Gastroesophageal sphincter (tissue), 3 donors: ENCODE results near the gene TCF4.

Experiments
- CTCF ChIP-seq, 4 experiments: fragments of 200-600 bp in 2 of 4; fragments of 450-650 bp in 2 of 4; sonication (generic) in 1 of 4; IDR thresholded peaks; one replicate each; pipeline ENCODE4 v1.5.1; 2017 to 2019; ENCODE audit warnings: antibody characterized with exemption in 4 of 4, mild to moderate bottlenecking in 2 of 4, moderate library complexity in 2 of 4
- EP300 ChIP-seq: sonication (generic); formaldehyde crosslinking; IDR thresholded peaks from one replicate; pipeline ENCODE4 v1.6.1; 2017; ENCODE audit warnings: antibody characterized with exemption, mild to moderate bottlenecking
- POLR2A ChIP-seq, 2 donors: fragments of 450-650 bp; IDR thresholded peaks; one replicate each; pipeline ENCODE4 v1.6.1; 2017; ENCODE audit warnings: antibody characterized with exemption in 2 of 2, mild to moderate bottlenecking in 2 of 2, moderate library complexity in 1 of 2
- POLR2AphosphoS5 ChIP-seq: sonication (generic); formaldehyde crosslinking; IDR thresholded peaks from one replicate; pipeline ENCODE4 v1.6.1; 2017; ENCODE audit warnings: antibody characterized with exemption

DNA sequence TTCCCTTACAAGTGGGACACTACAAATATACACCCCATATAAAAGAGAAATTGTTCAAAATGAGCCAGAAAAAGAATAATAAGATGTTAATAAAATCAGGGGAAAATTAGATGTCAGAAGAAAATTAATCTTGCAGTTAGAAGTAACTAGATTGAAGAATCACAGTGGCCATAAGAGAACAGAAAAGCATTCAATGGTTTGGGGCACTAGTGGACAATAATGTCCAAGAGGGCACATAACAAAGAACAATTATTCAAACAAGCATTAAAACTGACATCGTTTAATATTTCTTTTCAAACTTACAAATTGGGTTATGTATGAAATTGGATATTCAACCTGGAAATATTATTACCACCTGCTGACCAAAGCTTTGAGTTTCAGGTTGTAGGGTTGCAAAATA lies 12.9 kb downstream of the TCF4 start:
- TF ChIP-seq CTCF (IDR thresholded peaks at IDR 0.05) (no peak), POLR2AphosphoS5 (no peak), POLR2A (IDR thresholded peaks at IDR 0.05) (no peak), EP300 (no peak)
